GM19025 (cell line): ENCODE measurements around the gene SORBS2.

Experiments used
- ATAC-seq: cut with Tn5 transposase; IDR thresholded peaks from one replicate; pipeline ENCODE4 v1.9.1; 2021; ENCODE audit warnings: mild to moderate bottlenecking, low read depth, moderate library complexity; ENCODE audit not compliant: unreplicated experiment

The SORBS2 gene

GRCh38 chr4:185540487-185541120 is 271.4 kb downstream of the SORBS2 start:
- no peak for ATAC-seq

GRCh38 chr4:185540040-185540439 is 272.0 kb downstream of the SORBS2 start:
- ATAC-seq: no peak

- ATAC-seq: no peak
Observed at GRCh38 chr4:185538806-185539205, 273.2 kb downstream of the SORBS2 start.

GRCh38 chr4:185536411-185536709 is 275.6 kb downstream of the SORBS2 start:
- no peak for ATAC-seq

GRCh38 chr4:185535612-185536410 is 276.2 kb downstream of the SORBS2 start:
- no peak for ATAC-seq
